Stomach (tissue), 4 donors: ENCODE results near the gene EPHA10.

Experiments
- EP300 ChIP-seq: sonication (generic); formaldehyde crosslinking; IDR thresholded peaks from one replicate; pipeline ENCODE4 v1.6.1; 2017; ENCODE audit warnings: antibody characterized with exemption
- POLR2A ChIP-seq, 4 donors: fragments of 450-650 bp; IDR thresholded peaks; one replicate each; pipeline ENCODE4 v1.6.1; 2016; ENCODE audit warnings: antibody characterized with exemption in 4 of 4, control low read depth in 2 of 4, mild to moderate bottlenecking in 1 of 4, moderate library complexity in 1 of 4
- POLR2AphosphoS5 ChIP-seq, 3 donors: sonication (generic); formaldehyde crosslinking; IDR thresholded peaks; one replicate each; pipeline ENCODE4 v1.6.1; 2016; ENCODE audit warnings: antibody characterized with exemption in 3 of 3
- TF ChIP-seq, protein P1 (sequence below), 7 experiments: fragments of 450-650 bp in 4 of 7; fragments of 200-600 bp in 3 of 7; sonication (generic) in 3 of 7; IDR thresholded peaks; one replicate each; pipeline ENCODE4 v1.5.1; 2016 to 2019; ENCODE audit warnings: antibody characterized with exemption in 7 of 7, control low read depth in 2 of 7, mild to moderate bottlenecking in 1 of 7

- TF ChIP-seq POLR2A (IDR thresholded peaks at IDR 0.05) (no peak), POLR2AphosphoS5 (IDR thresholded peaks at IDR 0.05) (no peak), EP300 (no peak)
- TF ChIP-seq, protein P1, sequence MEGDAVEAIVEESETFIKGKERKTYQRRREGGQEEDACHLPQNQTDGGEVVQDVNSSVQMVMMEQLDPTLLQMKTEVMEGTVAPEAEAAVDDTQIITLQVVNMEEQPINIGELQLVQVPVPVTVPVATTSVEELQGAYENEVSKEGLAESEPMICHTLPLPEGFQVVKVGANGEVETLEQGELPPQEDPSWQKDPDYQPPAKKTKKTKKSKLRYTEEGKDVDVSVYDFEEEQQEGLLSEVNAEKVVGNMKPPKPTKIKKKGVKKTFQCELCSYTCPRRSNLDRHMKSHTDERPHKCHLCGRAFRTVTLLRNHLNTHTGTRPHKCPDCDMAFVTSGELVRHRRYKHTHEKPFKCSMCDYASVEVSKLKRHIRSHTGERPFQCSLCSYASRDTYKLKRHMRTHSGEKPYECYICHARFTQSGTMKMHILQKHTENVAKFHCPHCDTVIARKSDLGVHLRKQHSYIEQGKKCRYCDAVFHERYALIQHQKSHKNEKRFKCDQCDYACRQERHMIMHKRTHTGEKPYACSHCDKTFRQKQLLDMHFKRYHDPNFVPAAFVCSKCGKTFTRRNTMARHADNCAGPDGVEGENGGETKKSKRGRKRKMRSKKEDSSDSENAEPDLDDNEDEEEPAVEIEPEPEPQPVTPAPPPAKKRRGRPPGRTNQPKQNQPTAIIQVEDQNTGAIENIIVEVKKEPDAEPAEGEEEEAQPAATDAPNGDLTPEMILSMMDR (IDR thresholded peaks at IDR 0.05) = no peak
Observed at GRCh38 chr1:37692834-37693175, 72.1 kb downstream of the EPHA10 start.
